ENCODE data around the gene C19orf38. TPM values are rescaled to one million over a fixed set of nuclear protein-coding genes. Genes with fewer than 3 reads are reported as not detected.
A peak's percentile ranks its signal among the peaks of the same experiment; 100 is the strongest.

Gene C19orf38
- total RNA-seq, 2 experiments from 2014 or later, result 1.2 to 1.3 TPM

DNA sequence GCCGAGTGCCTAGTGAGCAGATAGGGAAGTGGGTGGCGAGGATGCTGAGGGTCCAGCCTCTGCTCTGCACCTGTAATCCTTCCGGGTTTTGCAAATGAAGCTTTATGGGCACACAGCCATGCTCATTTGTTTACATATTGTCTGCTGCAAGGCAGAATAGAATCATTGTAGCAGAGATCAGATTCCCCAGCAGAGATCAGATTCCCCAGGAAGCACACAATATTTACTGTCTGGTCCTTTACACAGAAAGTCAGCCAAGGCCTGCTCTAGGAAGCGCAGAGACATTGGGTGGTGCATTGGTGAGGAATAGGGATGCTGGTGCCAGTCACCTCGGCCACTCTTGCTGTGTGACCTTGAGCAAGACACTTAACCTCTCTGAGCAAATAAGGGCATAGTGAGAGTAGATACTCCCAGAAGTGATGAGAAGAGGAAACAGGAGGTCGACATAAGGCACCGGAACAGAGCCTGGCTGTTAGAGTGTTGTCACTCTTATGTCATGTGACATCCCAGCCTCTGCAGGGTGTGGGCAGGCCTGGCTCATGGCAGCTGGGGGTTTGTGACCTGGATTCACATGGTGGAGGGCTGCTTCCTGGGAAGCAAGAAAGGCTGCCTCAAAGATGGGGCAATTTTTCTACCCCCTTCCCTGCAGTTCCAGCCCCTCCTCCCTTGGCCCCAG, 48.8 kb downstream of the C19orf38 start:
- peak; percentile 47 for ATAC-seq

DNA sequence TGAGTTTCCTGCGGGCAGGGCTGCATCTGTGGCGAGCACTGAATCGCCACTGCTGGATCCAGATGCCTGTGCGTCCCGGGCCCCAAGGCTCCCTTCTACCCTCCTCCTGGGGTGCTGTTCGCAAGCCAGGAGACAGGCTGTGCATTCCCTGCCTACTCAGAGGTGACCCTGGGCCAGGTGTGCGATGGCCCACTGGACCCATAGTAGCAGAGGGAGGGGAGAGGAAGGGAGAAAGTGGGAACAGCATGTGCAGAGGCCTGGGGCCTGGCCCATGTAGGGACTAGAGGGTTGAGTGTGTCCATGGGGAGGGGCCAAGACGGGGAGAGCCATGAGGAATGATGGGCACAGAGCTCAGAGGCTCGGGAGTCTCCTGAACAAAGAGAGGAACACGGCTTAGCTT, 50.4 kb downstream of the C19orf38 start:
- Mint-ChIP-seq H3K4me3 (no peak overlapping the region), H3K27me3 (no peaks in the 10 kb centered on the region), H3K36me3 (ENCODE audit: low read depth) (peaks cover 2% of the 10 kb centered on the region), H3K27ac (no peak overlapping the region), H3K4me1 (ENCODE audit: low read depth) (peaks cover 11% of the 10 kb centered on the region), H3K9me3 (no peaks in the 10 kb centered on the region)
- TF ChIP-seq, protein P1, sequence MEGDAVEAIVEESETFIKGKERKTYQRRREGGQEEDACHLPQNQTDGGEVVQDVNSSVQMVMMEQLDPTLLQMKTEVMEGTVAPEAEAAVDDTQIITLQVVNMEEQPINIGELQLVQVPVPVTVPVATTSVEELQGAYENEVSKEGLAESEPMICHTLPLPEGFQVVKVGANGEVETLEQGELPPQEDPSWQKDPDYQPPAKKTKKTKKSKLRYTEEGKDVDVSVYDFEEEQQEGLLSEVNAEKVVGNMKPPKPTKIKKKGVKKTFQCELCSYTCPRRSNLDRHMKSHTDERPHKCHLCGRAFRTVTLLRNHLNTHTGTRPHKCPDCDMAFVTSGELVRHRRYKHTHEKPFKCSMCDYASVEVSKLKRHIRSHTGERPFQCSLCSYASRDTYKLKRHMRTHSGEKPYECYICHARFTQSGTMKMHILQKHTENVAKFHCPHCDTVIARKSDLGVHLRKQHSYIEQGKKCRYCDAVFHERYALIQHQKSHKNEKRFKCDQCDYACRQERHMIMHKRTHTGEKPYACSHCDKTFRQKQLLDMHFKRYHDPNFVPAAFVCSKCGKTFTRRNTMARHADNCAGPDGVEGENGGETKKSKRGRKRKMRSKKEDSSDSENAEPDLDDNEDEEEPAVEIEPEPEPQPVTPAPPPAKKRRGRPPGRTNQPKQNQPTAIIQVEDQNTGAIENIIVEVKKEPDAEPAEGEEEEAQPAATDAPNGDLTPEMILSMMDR (IDR thresholded peaks at IDR 0.05), result no peak
- ATAC-seq (no peak), DNase-seq (no peak)
- POLR2A ChIA-PET, result interaction anchor here (1.2 kb wide), 1 partner anchor 22 kb away, joined by 3 read pairs; no protein-coding TSS in a partner anchor
- CTCF ChIA-PET, result no interaction called here
- intact Hi-C loops (cut with micrococcal nuclease), result no loop called here

More for the DNA sequence above, 48.8 kb downstream of the C19orf38 start:
- POLR2A ChIA-PET, result interaction anchor here (1.1 kb wide), 1 partner anchor 20 kb away, joined by 3 read pairs; no protein-coding TSS in a partner anchor
- TF ChIP-seq, protein P1 (IDR thresholded peaks at IDR 0.05), result no peak
- Mint-ChIP-seq H3K4me1 (ENCODE audit: low read depth) (peaks cover 11% of the 10 kb centered on the region), H3K36me3 (ENCODE audit: low read depth) (peaks cover 2% of the 10 kb centered on the region), H3K27ac (no peak overlapping the region), H3K27me3 (no peaks in the 10 kb centered on the region), H3K4me3 (no peak overlapping the region), H3K9me3 (no peaks in the 10 kb centered on the region)
- CTCF ChIA-PET, result no interaction called here
- intact Hi-C loops (cut with micrococcal nuclease), result no loop called here
- DNase-seq, result no peak

DNA sequence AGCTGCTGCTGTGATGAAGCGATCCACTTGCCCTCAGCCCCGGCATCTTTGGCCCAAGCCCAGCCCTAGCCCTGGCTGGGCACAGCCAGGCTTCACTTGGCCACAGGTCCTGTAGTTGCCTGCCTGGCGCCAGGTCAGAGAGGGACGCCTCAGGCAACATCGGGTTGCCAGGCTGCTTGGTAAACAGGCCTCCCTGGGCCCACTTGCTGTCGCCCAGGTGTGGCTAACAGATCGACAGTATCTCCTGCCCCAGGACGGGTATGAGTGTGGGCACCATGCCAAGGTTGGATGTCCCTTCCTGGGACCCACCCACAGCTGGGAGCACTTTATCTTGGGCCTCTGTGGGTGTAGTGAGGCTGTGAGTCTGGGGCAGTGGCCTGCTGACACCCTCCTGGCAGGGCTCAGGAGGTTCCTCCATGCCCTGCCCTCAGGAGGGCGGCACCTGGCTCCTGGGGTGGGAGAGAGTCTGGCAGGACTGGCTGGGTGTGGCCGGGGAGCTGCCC, 51.0 kb downstream of the C19orf38 start:
- Mint-ChIP-seq H3K36me3 (ENCODE audit: low read depth) (peaks cover 2% of the 10 kb centered on the region), H3K4me1 (ENCODE audit: low read depth) (peaks cover 11% of the 10 kb centered on the region), H3K27me3 (no peaks in the 10 kb centered on the region), H3K27ac (no peak overlapping the region), H3K4me3 (no peak overlapping the region), H3K9me3 (no peaks in the 10 kb centered on the region)
- ChIA-PET CTCF (no interaction called here), POLR2A (interaction anchor here (1.2 kb wide), 1 partner anchor 22 kb away, joined by 3 read pairs; no protein-coding TSS in a partner anchor)
- no peak for ATAC-seq
- no peak for DNase-seq
- TF ChIP-seq, protein P1 (IDR thresholded peaks at IDR 0.05), result no peak
- intact Hi-C loops (cut with micrococcal nuclease), result no loop called here

DNA sequence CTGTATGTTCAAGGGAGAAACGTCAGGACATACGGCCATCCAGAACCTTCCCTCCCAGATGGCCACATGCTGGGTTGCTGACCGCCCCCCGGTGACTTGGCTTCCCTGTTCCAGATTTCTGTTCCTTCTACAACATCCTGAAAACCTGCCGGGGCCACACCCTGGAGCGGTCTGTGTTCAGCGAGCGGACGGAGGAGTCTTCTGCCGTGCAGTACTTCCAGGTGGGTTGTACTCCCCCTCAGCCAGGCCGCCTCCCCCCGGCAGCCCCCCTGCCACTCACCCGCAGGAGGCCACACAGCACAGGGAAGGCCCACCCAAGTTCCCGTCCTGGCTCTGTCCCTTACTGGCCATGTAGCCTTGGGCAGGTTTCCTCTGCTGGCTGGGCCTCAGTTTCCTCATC, 59.7 kb downstream of the C19orf38 start:
- intact Hi-C loops (cut with micrococcal nuclease), result no loop called here
- ChIA-PET CTCF (no interaction called here), POLR2A (interaction anchor here (1.2 kb wide), 1 partner anchor 11 kb away, joined by 3 read pairs; no protein-coding TSS in a partner anchor)
- H3K27ac Mint-ChIP-seq, result no peak overlapping the region
- ATAC-seq (no peak), DNase-seq (no peak)
- no peaks in the 10 kb centered on the region for H3K27me3 Mint-ChIP-seq
- H3K4me1 Mint-ChIP-seq (ENCODE audit: low read depth), result no peaks in the 10 kb centered on the region
- TF ChIP-seq, protein P1 (IDR thresholded peaks at IDR 0.05), result no peak
- H3K4me3 Mint-ChIP-seq, result no peak overlapping the region
- H3K36me3 Mint-ChIP-seq (ENCODE audit: low read depth), result peaks cover 14% of the 10 kb centered on the region
- no peaks in the 10 kb centered on the region for H3K9me3 Mint-ChIP-seq

DNA sequence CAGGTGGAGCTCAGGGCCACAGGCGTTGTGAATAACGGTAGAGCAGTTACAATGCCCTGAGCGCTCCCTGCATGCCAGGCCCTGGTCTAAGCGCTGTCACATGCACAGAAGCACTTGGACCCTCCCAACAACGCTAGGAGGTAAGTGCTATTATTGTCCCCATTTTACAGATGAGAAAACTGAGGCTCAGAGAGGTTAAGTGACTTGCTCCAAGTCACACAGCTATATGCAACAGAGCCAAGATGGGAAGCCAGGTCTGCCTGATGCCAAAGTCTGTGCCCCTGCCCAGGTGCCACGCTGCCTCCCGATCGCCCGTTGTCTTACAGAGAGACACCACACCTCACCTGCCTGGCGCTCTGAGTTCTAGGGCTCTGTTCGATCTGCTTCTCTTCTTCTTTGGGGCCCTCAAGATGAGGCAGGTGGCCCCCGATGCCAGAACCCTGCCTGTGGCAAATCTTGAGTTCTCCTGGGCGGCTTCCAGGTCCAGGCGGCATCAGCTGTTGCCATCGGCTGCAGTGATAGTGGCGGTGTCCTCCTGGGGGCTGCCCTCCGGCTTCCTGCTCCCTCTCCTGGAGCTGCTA, 60.3 kb downstream of the C19orf38 start:
- intact Hi-C loops (cut with micrococcal nuclease), result no loop called here
- H3K36me3 Mint-ChIP-seq (ENCODE audit: low read depth), result peaks cover 14% of the 10 kb centered on the region
- ChIA-PET CTCF (no interaction called here), POLR2A (interaction anchor here (1.2 kb wide), 1 partner anchor 10 kb away, joined by 3 read pairs; no protein-coding TSS in a partner anchor)
- DNase-seq (no peak), ATAC-seq (no peak)
- H3K27me3 Mint-ChIP-seq, result no peaks in the 10 kb centered on the region
- TF ChIP-seq, protein P1 (IDR thresholded peaks at IDR 0.05), result no peak
- H3K27ac Mint-ChIP-seq, result no peak overlapping the region
- no peaks in the 10 kb centered on the region for H3K4me1 Mint-ChIP-seq (ENCODE audit: low read depth)
- H3K4me3 Mint-ChIP-seq, result no peak overlapping the region
- no peaks in the 10 kb centered on the region for H3K9me3 Mint-ChIP-seq
